NCI-H82 (cell line): Measurements from ENCODE around the gene COL16A1.

Experiments
- DNase-seq: peaks from one replicate; lab custom pipeline; 2025; lab: John Stamatoyannopoulos, UW

Gene COL16A1

GRCh38 chr1:31687601-31688000, 16.2 kb downstream of the COL16A1 start:
- no peak for DNase-seq

GRCh38 chr1:31685795-31686194, 18.0 kb downstream of the COL16A1 start:
- DNase-seq: no peak

DNA sequence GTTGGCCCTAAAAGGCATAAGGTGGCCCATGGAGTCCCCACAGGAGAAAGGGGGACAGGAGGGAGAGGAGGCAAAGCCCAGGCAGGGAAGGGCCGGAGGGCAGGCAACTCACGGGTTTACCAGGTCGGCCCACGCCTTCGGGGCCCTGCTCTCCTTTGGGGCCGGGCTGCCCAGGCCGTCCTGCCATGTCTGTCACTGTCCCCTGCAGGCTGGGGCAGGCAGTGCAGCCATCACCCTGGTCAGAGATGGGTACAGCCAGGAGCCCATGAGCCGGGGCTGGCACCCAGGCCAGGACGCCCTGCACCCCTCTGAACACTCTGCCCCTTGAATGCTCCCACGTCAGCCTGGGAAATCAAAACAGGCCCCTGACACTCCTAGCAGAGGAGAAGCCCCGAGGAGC, 19.8 kb downstream of the COL16A1 start:
- DNase-seq: peak; percentile 31

DNA sequence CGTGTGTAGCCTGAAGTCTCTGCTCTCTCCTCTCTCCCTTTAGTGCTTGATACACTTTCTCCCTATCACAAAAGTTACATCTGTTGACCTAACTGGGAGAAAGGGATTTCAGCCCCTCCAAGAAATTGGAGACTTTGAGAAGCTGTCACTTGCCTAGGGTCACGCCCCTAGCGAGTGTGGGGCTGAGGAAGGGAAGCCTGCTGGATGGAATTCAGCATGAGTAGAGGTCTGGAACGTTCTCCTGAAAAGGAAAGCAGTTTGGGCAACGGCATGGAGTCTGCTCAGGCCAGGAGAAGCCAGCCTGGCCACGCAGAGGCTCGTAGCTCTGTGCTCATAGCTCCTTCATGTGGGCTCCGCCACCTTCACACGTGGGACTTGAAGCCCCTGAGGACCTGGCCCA, 22.4 kb downstream of the COL16A1 start:
- peak; percentile 19 for DNase-seq

DNA sequence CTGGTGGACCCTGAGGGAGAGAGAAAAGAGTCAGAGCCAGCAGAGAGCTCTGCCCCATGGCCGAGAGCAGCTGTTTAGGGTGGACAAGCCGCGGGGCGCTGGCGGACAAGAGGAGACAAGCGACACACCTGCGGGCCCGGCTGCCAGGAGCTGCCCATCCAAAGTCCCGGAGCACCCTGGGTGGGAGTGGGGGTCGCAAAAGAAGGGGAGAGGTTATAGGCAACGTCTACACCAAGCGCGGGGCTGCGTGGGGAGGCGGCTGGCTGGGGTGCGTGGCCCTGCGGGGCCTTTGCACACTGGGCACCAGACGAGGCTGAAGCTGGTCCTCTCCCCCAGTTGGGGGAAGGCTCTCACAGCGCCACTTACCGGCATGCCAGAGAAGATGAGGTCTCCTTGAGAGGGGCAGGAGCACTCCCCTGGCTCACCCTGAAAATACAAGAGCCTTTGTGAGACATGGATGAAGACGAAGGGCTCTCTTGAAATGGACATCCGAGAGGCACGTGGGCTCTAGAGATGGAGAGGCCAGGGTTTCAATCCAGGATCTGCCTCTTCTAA, 24.1 kb downstream of the COL16A1 start:
- DNase-seq: no peak

GRCh38 chr1:31679091-31679490, 24.7 kb downstream of the COL16A1 start:
- no peak for DNase-seq

- no peak for DNase-seq
These were observed 25.1 kb downstream of the COL16A1 start for GRCh38 chr1:31678681-31679080.

- DNase-seq: no peak
These were observed 25.9 kb downstream of the COL16A1 start for GRCh38 chr1:31677949-31678348.

GRCh38 chr1:31677401-31677800, 26.4 kb downstream of the COL16A1 start:
- no peak for DNase-seq

DNA sequence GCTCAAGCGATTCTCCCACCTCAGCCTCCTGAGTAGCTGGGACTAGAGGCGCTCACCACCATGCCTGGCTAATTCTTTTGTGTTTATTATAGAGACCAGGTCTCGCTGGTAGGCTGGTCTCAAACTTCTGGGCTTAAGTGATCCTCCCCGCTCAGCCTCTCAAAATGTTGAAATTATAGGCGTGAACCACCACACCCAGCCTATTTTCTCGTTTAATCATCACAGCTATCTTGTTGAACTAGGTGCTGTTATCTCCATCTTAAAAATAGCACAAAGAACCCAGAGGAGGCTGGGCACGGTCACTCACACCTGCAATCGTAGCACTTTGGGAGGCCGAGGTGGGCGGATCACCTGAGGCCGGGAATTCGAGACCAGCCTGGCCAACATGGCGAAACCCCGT, 28.1 kb downstream of the COL16A1 start:
- no peak for DNase-seq

GRCh38 chr1:31675161-31675560, 28.7 kb downstream of the COL16A1 start:
- DNase-seq: no peak

GRCh38 chr1:31674626-31675025, 29.2 kb downstream of the COL16A1 start:
- DNase-seq: peak; percentile 49

- peak; percentile 57 for DNase-seq
These were observed 30.4 kb downstream of the COL16A1 start for GRCh38 chr1:31673433-31673832.

GRCh38 chr1:31672986-31673385, 30.8 kb downstream of the COL16A1 start:
- DNase-seq: peak; percentile 99

- DNase-seq: no peak
These were observed 32.1 kb downstream of the COL16A1 start for GRCh38 chr1:31671561-31672201.

DNA sequence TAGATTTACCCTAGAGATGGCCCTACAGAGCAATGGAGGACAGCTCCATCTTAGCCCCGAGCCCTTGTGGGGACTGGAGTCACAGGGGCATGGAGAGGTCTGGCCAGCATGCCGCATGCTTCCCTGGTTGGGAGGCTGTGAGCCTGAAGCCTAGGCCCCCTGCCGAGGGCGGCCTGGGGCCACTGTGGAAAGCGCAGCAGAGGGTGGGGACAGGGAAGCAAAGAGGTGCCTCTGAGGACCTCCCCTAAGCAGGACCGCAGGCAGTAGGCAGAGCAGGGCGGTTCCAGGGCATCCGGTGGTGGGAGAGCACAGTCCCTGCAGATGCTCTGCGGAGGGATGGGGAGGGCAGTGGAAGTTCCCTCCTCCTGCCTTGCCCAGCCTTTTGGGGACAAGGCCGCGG, 32.7 kb downstream of the COL16A1 start:
- DNase-seq: no peak

- DNase-seq: no peak
These were observed 33.2 kb downstream of the COL16A1 start for GRCh38 chr1:31670593-31670964.

DNA sequence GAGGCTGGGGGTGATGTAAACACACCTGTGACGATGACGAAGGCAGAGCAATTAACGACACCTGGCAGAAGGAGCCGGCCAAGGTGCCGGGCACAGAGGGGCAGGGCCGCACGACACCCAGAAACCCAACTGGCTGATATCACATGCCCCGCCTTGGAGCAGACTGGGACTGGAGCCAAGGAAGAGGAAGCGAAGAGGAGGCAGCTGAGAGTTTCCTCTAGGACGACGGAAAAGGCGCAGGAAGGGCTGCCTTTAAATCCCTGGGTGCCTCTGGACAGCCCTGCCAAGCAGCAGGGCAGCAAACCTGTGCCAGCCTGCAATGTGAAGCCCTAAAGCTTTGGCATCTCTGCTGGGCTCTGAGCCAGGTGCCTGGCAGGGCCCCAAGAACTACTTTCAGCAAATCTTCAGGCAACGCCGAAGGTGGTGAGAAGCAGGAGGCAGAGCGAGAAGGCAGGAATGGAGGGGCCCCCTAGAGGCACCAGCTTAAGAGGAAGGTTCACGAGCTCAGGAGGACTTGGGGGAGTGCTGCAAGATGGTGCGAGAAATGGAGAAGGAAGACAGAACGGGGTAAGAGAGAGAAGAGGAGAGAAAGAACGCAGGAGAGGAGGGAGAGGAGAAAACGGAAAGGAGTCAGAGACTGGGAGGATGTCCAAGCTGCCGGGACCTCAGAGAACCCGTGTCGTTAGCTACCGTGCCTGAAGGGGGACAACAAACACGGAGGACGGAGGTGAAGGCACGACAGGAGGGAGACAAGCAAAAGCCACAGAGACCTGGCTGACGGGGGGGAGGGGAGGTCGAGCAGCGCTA, 33.8 kb downstream of the COL16A1 start:
- peak; percentile 84 for DNase-seq

- DNase-seq: peak; percentile 95
These were observed 34.4 kb downstream of the COL16A1 start for GRCh38 chr1:31669433-31669785.

GRCh38 chr1:31668303-31668883, 35.4 kb downstream of the COL16A1 start:
- peak; percentile 42 for DNase-seq

- peak; percentile 18 for DNase-seq
These were observed 36.6 kb downstream of the COL16A1 start for GRCh38 chr1:31667065-31667785.

GRCh38 chr1:31666263-31666963, 37.4 kb downstream of the COL16A1 start:
- DNase-seq: peak; percentile 58
